Natural killer cell (primary cell): ENCODE data around the gene SLC6A7. TPM values are rescaled to one million over a fixed set of nuclear protein-coding genes. Genes with fewer than 3 reads are reported as not detected.

ENCODE experiments used
- ATAC-seq, 3 donors: fragments of 150-1000 bp in 2 of 3; fragments of 200-7000 bp in 1 of 3; cut with Tn5 transposase; 1 replicate in 1 of 3; 2 replicates in 2 of 3; pipeline ENCODE4 v1.10.0; 2021; ENCODE audit warnings: mild to moderate bottlenecking in 2 of 3, moderate library complexity in 2 of 3
- DNase-seq, 2 donors: peaks; one replicate each; pipeline versions ENCODE4 v3.0.0 to v3.0.0-alpha.2; 2013 to 2021; ENCODE audit warnings: mixed read lengths in 1 of 2
- H3K27ac ChIP-seq: one replicate; pipeline ENCODE4 v1.5.1; 2013; ENCODE audit warnings: mild to moderate bottlenecking, low read length
- H3K27me3 ChIP-seq: one replicate; pipeline ENCODE4 v1.6.1; 2013; ENCODE audit warnings: low read length; ENCODE audit not compliant: control insufficient read depth, insufficient read depth
- H3K36me3 ChIP-seq: one replicate; pipeline ENCODE4 v1.6.1; 2013; ENCODE audit warnings: low read length; ENCODE audit not compliant: control insufficient read depth, insufficient read depth
- H3K4me1 ChIP-seq: one replicate; pipeline ENCODE4 v1.6.1; 2013; ENCODE audit warnings: low read length; ENCODE audit not compliant: control insufficient read depth, insufficient read depth
- H3K4me3 ChIP-seq: one replicate; pipeline ENCODE4 v1.5.1; 2013; ENCODE audit warnings: low read length
- H3K9me3 ChIP-seq: one replicate; pipeline ENCODE4 v1.6.1; 2013; ENCODE audit warnings: low read length; ENCODE audit not compliant: control insufficient read depth, insufficient read depth
- H3K27ac Mint-ChIP-seq, 2 donors: one replicate each; pipeline ENCODE4 v1.8.0; 2022; ENCODE audit warnings: mild to moderate bottlenecking in 2 of 2, mixed read lengths in 2 of 2, moderate library complexity in 1 of 2
- H3K27me3 Mint-ChIP-seq, 2 donors: one replicate each; pipeline ENCODE4 v1.8.0; 2022; ENCODE audit warnings: low read depth in 2 of 2, mixed read lengths in 2 of 2
- H3K36me3 Mint-ChIP-seq: one replicate; pipeline ENCODE4 v1.8.0; 2022; ENCODE audit warnings: mixed read lengths
- H3K4me1 Mint-ChIP-seq, 2 donors: one replicate each; pipeline ENCODE4 v1.8.0; 2022; ENCODE audit warnings: mixed read lengths in 2 of 2
- H3K4me3 Mint-ChIP-seq: one replicate; pipeline ENCODE4 v1.8.0; 2022; ENCODE audit warnings: mild to moderate bottlenecking, moderate library complexity, mixed read lengths
- H3K9me3 Mint-ChIP-seq, 2 donors: one replicate each; pipeline ENCODE4 v1.8.0; 2022; ENCODE audit warnings: mixed read lengths in 2 of 2
- WGBS: methylation state at CpG from one replicate; pipeline ENCODE4 v1.1.7; 2013; ENCODE audit warnings: missing lambda C conversion rate; ENCODE audit not compliant: insufficient coverage; 5-methylcytosine and 5-hydroxymethylcytosine counted together
- intact Hi-C: fragments of 100-400 bp; cut with micrococcal nuclease; formaldehyde crosslinking; loops from one replicate; pipeline ENCODE4 v1.14.2; 2022
- total RNA-seq, 4 donors: library from RNA; stranded (reverse); fragments of 120-200 nt in 1 of 4; gene quantifications; one replicate each; pipeline versions ENCODE4 v1.2.3 to v1.2.4, GENCODE V29; 2013 to 2022
- TF ChIP-seq, protein P1 (sequence below): fragments of 200-600 bp; IDR thresholded peaks from one replicate; pipeline ENCODE4 v1.8.0; 2022; ENCODE audit warnings: antibody characterized with exemption

SLC6A7 gene
- total RNA-seq, 3 donors from 2014 or later (not counting 1 experiment from before 2014, with no cell fraction given): not detected

DNA sequence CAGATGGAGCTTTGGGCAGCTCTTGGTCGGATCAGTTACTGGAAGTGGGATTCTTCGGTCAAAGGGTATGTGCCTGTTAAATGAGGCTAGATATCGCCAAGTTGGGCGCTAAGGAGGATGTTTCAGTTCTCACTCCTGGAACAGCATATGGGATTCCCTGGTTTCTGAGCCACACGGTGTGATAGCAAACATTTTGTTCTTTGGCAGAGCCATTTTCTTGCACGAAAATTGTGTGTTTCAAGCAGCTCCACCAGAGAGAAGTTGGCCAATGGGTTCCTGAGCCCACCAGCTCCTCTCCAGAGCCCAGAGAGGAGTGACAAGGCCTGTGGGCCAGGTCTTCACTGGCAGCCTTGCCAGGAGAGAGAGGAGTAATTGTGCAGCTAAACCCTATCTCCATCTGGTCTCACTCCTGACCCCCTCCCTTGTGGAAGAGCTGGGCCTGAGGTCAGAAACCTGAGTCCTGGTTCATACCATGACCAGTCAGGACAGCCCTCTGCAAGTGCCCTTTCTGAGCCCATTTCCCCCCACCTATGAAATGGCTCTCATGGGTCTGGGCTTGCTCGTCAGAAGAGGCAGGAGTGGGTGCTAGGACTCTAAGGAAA is 10.7 kb upstream of the SLC6A7 start:
- DNase-seq (no peak), ATAC-seq (no peak)
- intact Hi-C loops: no loop called here
- H3K36me3 Mint-ChIP-seq: no peaks in the 10 kb centered on the region
- peaks cover 7 to 9% of the 10 kb centered on the region in 2 donors for H3K27me3 Mint-ChIP-seq
- H3K27me3 ChIP-seq: no peaks in the 10 kb centered on the region
- no peaks in the 10 kb centered on the region for H3K4me1 ChIP-seq
- WGBS: 88% methylated on average over 7 of the region's 7 CpGs
- H3K27ac ChIP-seq: no peak overlapping the region
- no peak overlapping the region for H3K4me3 ChIP-seq
- H3K4me1 Mint-ChIP-seq: no peaks in the 10 kb centered on the region
- no peak overlapping the region for H3K4me3 Mint-ChIP-seq
- no peaks in the 10 kb centered on the region for H3K9me3 ChIP-seq
- no peaks in the 10 kb centered on the region for H3K9me3 Mint-ChIP-seq
- H3K36me3 ChIP-seq: no peaks in the 10 kb centered on the region
- no peak overlapping the region for H3K27ac Mint-ChIP-seq
- TF ChIP-seq, protein P1, sequence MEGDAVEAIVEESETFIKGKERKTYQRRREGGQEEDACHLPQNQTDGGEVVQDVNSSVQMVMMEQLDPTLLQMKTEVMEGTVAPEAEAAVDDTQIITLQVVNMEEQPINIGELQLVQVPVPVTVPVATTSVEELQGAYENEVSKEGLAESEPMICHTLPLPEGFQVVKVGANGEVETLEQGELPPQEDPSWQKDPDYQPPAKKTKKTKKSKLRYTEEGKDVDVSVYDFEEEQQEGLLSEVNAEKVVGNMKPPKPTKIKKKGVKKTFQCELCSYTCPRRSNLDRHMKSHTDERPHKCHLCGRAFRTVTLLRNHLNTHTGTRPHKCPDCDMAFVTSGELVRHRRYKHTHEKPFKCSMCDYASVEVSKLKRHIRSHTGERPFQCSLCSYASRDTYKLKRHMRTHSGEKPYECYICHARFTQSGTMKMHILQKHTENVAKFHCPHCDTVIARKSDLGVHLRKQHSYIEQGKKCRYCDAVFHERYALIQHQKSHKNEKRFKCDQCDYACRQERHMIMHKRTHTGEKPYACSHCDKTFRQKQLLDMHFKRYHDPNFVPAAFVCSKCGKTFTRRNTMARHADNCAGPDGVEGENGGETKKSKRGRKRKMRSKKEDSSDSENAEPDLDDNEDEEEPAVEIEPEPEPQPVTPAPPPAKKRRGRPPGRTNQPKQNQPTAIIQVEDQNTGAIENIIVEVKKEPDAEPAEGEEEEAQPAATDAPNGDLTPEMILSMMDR: no peak

DNA sequence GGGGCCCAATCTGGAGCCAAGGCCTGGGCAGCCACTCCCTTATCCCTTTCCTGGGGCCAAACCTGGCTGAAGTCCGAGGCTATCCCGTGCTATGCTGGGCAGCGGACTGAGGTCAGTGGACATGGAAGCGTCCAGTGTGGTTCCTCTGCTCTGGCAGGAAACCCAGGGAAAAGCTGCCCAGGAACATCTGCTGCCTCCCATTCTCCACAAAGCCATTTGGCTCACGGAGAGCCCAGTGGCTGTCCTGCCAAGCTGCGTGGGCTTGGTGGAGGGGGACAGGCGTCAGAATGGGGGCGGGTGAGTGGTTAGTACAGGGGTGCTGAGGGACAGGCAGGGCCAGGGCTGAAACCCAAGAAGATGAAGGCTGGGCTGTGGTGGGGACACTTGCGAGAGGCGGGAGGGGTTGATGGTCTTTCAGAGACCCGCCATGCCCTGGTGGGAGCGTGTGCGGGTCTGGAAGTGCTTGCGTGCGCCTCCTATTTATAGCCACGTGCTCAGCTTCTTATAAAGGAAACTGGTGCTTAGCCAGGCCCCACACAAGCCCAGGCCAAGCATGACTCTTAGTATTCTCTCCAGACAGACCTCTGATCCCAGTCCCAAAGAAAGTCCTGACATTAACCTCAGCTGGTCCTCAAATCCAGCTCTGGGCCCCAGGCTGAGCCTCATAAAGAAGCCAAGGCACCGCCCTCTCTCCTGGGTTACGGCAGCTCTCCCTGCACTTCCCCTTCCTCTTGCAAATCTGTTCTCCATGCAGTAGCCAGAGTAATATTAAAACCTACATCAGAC is 9.4 kb upstream of the SLC6A7 start:
- TF ChIP-seq, protein P1: no peak
- Histone ChIP-seq H3K9me3 (no peaks in the 10 kb centered on the region), H3K4me1 (no peaks in the 10 kb centered on the region), H3K27ac (no peak overlapping the region), H3K36me3 (no peaks in the 10 kb centered on the region), H3K4me3 (no peak overlapping the region), H3K27me3 (no peaks in the 10 kb centered on the region)
- H3K36me3 Mint-ChIP-seq: no peaks in the 10 kb centered on the region
- H3K9me3 Mint-ChIP-seq: no peaks in the 10 kb centered on the region
- DNase-seq: no peak
- 74% methylated on average over 18 of the region's 18 CpGs for WGBS
- ATAC-seq: no peak
- H3K4me3 Mint-ChIP-seq: no peak overlapping the region
- no peak overlapping the region for H3K27ac Mint-ChIP-seq
- H3K4me1 Mint-ChIP-seq: no peaks in the 10 kb centered on the region
- intact Hi-C loops: no loop called here
- peaks cover 7 to 9% of the 10 kb centered on the region in 2 donors for H3K27me3 Mint-ChIP-seq

DNA sequence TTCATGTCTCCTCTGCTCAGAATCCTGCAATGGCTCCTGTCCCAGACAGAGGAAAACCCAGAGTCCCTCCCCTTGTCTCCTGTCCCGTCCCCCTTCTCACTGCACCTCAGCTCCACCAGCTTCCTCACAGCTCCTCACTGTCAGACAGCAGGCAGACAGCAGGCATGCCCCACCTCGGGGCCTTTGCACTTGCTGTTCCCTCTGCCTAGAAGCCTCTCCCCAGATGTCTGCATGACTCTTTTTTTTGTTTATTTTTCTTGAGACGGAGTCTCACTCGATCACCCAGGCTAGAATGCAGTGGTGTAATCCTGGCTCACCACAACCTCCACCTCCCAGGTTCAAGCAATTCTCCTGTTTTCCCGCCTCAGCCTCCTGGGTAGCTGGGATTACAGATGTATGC is 8.8 kb upstream of the SLC6A7 start:
- Mint-ChIP-seq H3K4me3 (no peak overlapping the region), H3K9me3 (no peaks in the 10 kb centered on the region), H3K4me1 (no peaks in the 10 kb centered on the region), H3K27me3 (peaks cover 4 to 9% of the 10 kb centered on the region in 2 donors), H3K36me3 (no peaks in the 10 kb centered on the region), H3K27ac (no peak overlapping the region)
- no peaks in the 10 kb centered on the region for H3K9me3 ChIP-seq
- intact Hi-C loops: no loop called here
- 86% methylated on average over 4 of the region's 5 CpGs for WGBS
- no peaks in the 10 kb centered on the region for H3K36me3 ChIP-seq
- H3K4me1 ChIP-seq: no peaks in the 10 kb centered on the region
- TF ChIP-seq, protein P1: no peak
- H3K27me3 ChIP-seq: no peaks in the 10 kb centered on the region
- no peak overlapping the region for H3K27ac ChIP-seq
- no peak for DNase-seq
- ATAC-seq: no peak
- H3K4me3 ChIP-seq: no peak overlapping the region
